RWPE2 (cell line): Measurements from ENCODE around the gene USE1.

ENCODE experiments used
- ATAC-seq: fragments of 200-7000 bp; cut with Tn5 transposase; 3 replicates; pipeline ENCODE4 v1.9.1; 2021; ENCODE audit warnings: low read depth
- DNase-seq: peaks from one replicate; pipeline ENCODE4 v3.0.0-alpha.2; 2020; ENCODE audit warnings: low spot score
- H3K27ac ChIP-seq: fragments of 450-650 bp; 2 replicates; pipeline ENCODE4 v1.5.1; 2017; ENCODE audit warnings: mild to moderate bottlenecking; ENCODE audit not compliant: poor library complexity, severe bottlenecking
- H3K27me3 ChIP-seq: fragments of 250-450 bp; sonication (Bioruptor Pico); 2 replicates; pipeline ENCODE4 v1.5.1; 2021; ENCODE audit warnings: mild to moderate bottlenecking, moderate library complexity; ENCODE audit not compliant: insufficient read depth, poor library complexity, severe bottlenecking
- H3K36me3 ChIP-seq: fragments of 250-450 bp; sonication (Bioruptor Pico); 2 replicates; pipeline ENCODE4 v1.5.1; 2020; ENCODE audit warnings: low read depth, mild to moderate bottlenecking, moderate library complexity
- H3K4me1 ChIP-seq: fragments of 250-450 bp; sonication (Bioruptor Pico); 2 replicates; pipeline ENCODE4 v1.5.1; 2021; ENCODE audit warnings: mild to moderate bottlenecking, moderate library complexity; ENCODE audit not compliant: insufficient read depth, poor library complexity, severe bottlenecking
- H3K4me3 ChIP-seq: fragments of 250-450 bp; sonication (Bioruptor Pico); 2 replicates; pipeline ENCODE4 v1.5.1; 2021; ENCODE audit warnings: mild to moderate bottlenecking, moderate library complexity; ENCODE audit not compliant: severe bottlenecking
- H3K9me3 ChIP-seq: fragments of 250-450 bp; sonication (Bioruptor Pico); 2 replicates; pipeline ENCODE4 v1.5.1; 2021; ENCODE audit warnings: mild to moderate bottlenecking, moderate library complexity; ENCODE audit not compliant: severe bottlenecking
- CTCF ChIP-seq: fragments of 450-650 bp; IDR thresholded peaks from one replicate; pipeline ENCODE4 v1.5.1; 2017; ENCODE audit warnings: mild to moderate bottlenecking, moderate library complexity; ENCODE audit not compliant: poor library complexity, severe bottlenecking

USE1 gene

GRCh38 chr19:17226002-17226933 is 11.1 kb downstream of the USE1 start, which contains the start of gene OCEL1:
Gene OCEL1, plus strand, starts transcription at chr19:17226226. Its CDS starts 22 bp downstream, at chr19:17226248.
- Histone ChIP-seq H3K27me3 (no peaks in the 10 kb centered on the region), H3K36me3 (peaks cover 7% of the 10 kb centered on the region), H3K9me3 (no peaks in the 10 kb centered on the region), H3K27ac (peak within 1 kb of the TSS; percentile 57), H3K4me3 (peak within 1 kb of the TSS; percentile 59), H3K4me1 (no peaks in the 10 kb centered on the region)
- DNase-seq, result peak; percentile 98
- ATAC-seq, result peak; percentile 86
- TF ChIP-seq CTCF, result no peak

GRCh38 chr19:17227798-17228367 is 12.7 kb downstream of the USE1 start:
- Histone ChIP-seq H3K27ac (no peak overlapping the region), H3K27me3 (no peaks in the 10 kb centered on the region), H3K9me3 (no peaks in the 10 kb centered on the region), H3K4me1 (no peaks in the 10 kb centered on the region), H3K4me3 (no peak overlapping the region), H3K36me3 (peaks cover 22% of the 10 kb centered on the region)
- DNase-seq, result no peak
- TF ChIP-seq CTCF, result no peak
- ATAC-seq, result no peak

GRCh38 chr19:17229890-17230289 is 14.7 kb downstream of the USE1 start:
- ATAC-seq (no peak), DNase-seq (no peak)
- no peak for TF ChIP-seq CTCF
- no peaks in the 10 kb centered on the region for H3K27me3 ChIP-seq
- H3K9me3 ChIP-seq, result no peaks in the 10 kb centered on the region
- H3K4me3 ChIP-seq, result no peak overlapping the region
- H3K4me1 ChIP-seq, result peaks cover 4% of the 10 kb centered on the region
- H3K27ac ChIP-seq, result no peak overlapping the region
- H3K36me3 ChIP-seq, result peaks cover 41% of the 10 kb centered on the region

- Histone ChIP-seq H3K4me3 (no peak overlapping the region), H3K27ac (no peak overlapping the region), H3K9me3 (no peaks in the 10 kb centered on the region), H3K27me3 (no peaks in the 10 kb centered on the region), H3K4me1 (peaks cover 8% of the 10 kb centered on the region), H3K36me3 (peaks cover 43% of the 10 kb centered on the region)
- no peak for TF ChIP-seq CTCF
- ATAC-seq (no peak), DNase-seq (no peak)
Measured at GRCh38 chr19:17232258-17232657, 17.1 kb downstream of the USE1 start.

- peak overlapping the region; percentile 84 for H3K27ac ChIP-seq
- peak; percentile 70 for DNase-seq
- H3K4me1 ChIP-seq, result peaks cover 8% of the 10 kb centered on the region
- peaks cover 64% of the 10 kb centered on the region for H3K36me3 ChIP-seq
- H3K27me3 ChIP-seq, result no peaks in the 10 kb centered on the region
- no peak for TF ChIP-seq CTCF
- H3K4me3 ChIP-seq, result peak overlapping the region; percentile 60
- peak; percentile 76 for ATAC-seq
- H3K9me3 ChIP-seq, result no peaks in the 10 kb centered on the region
Measured at GRCh38 chr19:17234911-17235299, 19.7 kb downstream of the USE1 start.
